AG04450 (cell line): ENCODE data around the gene TBR1. TPM values are rescaled to one million over a fixed set of nuclear protein-coding genes. Genes with fewer than 3 reads are reported as not detected.

Experiments
- CTCF ChIA-PET: fragments of 300-600, 350-600 bp; formaldehyde crosslinking; extraction: SDS; loops from one replicate; lab custom pipeline; 2022; ENCODE audit warnings: antibody characterized with exemption, inconsistent platforms; lab: Charles Lee
- POLR2A ChIA-PET: fragments of 350-600 bp; formaldehyde crosslinking; extraction: SDS; loops from one replicate; lab custom pipeline; 2021; ENCODE audit warnings: antibody characterized with exemption, inconsistent platforms; lab: Yijun Ruan, JAX
- DNase-seq: peaks from one replicate; pipeline ENCODE4 v3.0.0-alpha.2; 2011; ENCODE audit warnings: low read depth, low spot score
- H3K27ac ChIP-seq: one replicate; pipeline ENCODE4 v1.5.1; 2012; ENCODE audit warnings: low read depth, low read length, control low read depth
- H3K27me3 ChIP-seq: one replicate; pipeline ENCODE4 v1.6.0; 2012; ENCODE audit warnings: low read length; ENCODE audit not compliant: control insufficient read depth, insufficient read depth
- H3K4me3 ChIP-seq: 2 replicates; pipeline ENCODE4 v1.5.1; 2011; ENCODE audit warnings: mild to moderate bottlenecking, low read depth, low read length, control low read depth
- H3K9me3 ChIP-seq: 2 replicates; pipeline ENCODE4 v1.5.1; 2012; ENCODE audit warnings: low read length; ENCODE audit not compliant: control insufficient read depth, insufficient read depth
- polyA plus RNA-seq: library from polyadenylated mRNA; depleted of rRNA; stranded (reverse); fragments of >200 nt; gene quantifications from 2 replicates; pipeline ENCODE4 v1.2.3, GENCODE V29; 2011
- TF ChIP-seq, protein P1 (sequence below): IDR thresholded peaks from 2 replicates; pipeline ENCODE4 v1.5.1; 2011; ENCODE audit warnings: low read depth, low read length, control low read depth, inconsistent platforms

TBR1 gene
- polyA plus RNA-seq, 1 experiment: not detected

DNA sequence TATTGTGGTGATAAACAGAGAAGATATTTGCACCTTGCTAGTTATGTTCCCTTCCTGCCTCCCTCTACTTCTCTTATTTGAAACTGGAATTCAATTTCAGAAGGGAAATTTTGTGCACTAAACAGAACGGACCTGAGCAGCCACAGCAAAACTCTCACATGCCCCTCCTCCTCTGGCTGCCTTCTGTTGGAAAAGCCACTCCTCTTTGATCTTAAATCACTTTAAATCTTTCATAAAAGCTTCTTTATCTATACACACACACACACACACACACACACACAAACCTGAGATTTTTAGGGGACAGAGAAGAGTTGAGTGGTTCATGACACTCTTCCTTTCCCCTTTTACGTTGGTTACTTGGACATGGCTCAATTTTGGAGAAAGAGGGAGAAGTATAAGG lies 5.6 kb downstream of the TBR1 start:
- TF ChIP-seq, protein P1, sequence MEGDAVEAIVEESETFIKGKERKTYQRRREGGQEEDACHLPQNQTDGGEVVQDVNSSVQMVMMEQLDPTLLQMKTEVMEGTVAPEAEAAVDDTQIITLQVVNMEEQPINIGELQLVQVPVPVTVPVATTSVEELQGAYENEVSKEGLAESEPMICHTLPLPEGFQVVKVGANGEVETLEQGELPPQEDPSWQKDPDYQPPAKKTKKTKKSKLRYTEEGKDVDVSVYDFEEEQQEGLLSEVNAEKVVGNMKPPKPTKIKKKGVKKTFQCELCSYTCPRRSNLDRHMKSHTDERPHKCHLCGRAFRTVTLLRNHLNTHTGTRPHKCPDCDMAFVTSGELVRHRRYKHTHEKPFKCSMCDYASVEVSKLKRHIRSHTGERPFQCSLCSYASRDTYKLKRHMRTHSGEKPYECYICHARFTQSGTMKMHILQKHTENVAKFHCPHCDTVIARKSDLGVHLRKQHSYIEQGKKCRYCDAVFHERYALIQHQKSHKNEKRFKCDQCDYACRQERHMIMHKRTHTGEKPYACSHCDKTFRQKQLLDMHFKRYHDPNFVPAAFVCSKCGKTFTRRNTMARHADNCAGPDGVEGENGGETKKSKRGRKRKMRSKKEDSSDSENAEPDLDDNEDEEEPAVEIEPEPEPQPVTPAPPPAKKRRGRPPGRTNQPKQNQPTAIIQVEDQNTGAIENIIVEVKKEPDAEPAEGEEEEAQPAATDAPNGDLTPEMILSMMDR: no peak
- POLR2A ChIA-PET: no interaction called here
- peaks cover 12% of the 10 kb centered on the region; the same call in 1 of the 2 replicates for H3K9me3 ChIP-seq
- CTCF ChIA-PET: no interaction called here
- H3K27me3 ChIP-seq: peaks cover 96% of the 10 kb centered on the region
- H3K4me3 ChIP-seq: no peak overlapping the region
- no peak for DNase-seq
- H3K27ac ChIP-seq: no peak overlapping the region

- Histone ChIP-seq H3K27me3 (peaks cover 92% of the 10 kb centered on the region), H3K4me3 (no peak overlapping the region), H3K9me3 (peaks cover 10% of the 10 kb centered on the region; the same call in 1 of the 2 replicates), H3K27ac (no peak overlapping the region)
- POLR2A ChIA-PET: no interaction called here
- TF ChIP-seq, protein P1: no peak
- no peak for DNase-seq
- CTCF ChIA-PET: no interaction called here
Measured at GRCh38 chr2:161422816-161423403, 6.8 kb downstream of the TBR1 start.

DNA sequence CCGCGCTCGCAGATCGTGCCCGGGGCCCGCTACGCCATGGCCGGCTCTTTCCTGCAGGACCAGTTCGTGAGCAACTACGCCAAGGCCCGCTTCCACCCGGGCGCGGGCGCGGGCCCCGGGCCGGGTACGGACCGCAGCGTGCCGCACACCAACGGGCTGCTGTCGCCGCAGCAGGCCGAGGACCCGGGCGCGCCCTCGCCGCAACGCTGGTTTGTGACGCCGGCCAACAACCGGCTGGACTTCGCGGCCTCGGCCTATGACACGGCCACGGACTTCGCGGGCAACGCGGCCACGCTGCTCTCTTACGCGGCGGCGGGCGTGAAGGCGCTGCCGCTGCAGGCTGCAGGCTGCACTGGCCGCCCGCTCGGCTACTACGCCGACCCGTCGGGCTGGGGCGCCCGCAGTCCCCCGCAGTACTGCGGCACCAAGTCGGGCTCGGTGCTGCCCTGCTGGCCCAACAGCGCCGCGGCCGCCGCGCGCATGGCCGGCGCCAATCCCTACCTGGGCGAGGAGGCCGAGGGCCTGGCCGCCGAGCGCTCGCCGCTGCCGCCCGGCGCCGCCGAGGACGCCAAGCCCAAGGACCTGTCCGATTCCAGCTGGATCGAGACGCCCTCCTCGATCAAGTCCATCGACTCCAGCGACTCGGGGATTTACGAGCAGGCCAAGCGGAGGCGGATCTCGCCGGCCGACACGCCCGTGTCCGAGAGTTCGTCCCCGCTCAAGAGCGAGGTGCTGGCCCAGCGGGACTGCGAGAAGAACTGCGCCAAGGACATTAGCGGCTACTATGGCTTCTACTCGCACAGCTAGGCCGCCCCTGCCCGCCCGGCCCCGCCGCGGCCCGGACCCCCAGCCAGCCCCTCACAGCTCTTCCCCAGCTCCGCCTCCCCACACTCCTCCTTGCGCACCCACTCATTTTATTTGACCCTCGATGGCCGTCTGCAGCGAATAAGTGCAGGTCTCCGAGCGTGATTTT lies 7.6 kb downstream of the TBR1 start:
- H3K27me3 ChIP-seq: peaks cover 93% of the 10 kb centered on the region
- no peak overlapping the region for H3K27ac ChIP-seq
- peaks cover 15% of the 10 kb centered on the region; the same call in 1 of the 2 replicates for H3K9me3 ChIP-seq
- TF ChIP-seq, protein P1: no peak
- H3K4me3 ChIP-seq: peak overlapping the region; percentile 17; the same call in 1 of the 2 replicates
- DNase-seq: no peak
- POLR2A ChIA-PET: no interaction called here
- CTCF ChIA-PET: no interaction called here

DNA sequence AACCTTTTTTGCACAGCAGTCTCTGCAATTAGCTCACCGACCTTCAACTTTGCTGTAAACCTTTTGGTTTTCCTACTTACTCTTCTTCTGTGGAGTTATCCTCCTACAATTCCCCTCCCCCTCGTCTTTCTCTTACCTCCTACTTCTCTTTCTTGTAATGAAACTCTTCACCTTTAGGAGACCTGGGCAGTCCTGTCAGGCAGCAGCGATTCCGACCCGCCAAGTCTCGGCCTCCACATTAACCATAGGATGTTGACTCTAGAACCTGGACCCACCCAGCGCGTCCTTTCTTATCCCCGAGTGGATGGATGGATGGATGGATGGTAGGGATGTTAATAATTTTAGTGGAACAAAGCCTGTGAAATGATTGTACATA lies 8.3 kb downstream of the TBR1 start:
- ChIA-PET POLR2A (no interaction called here), CTCF (no interaction called here)
- H3K27me3 ChIP-seq: peaks cover 91% of the 10 kb centered on the region
- TF ChIP-seq, protein P1: no peak
- no peak for DNase-seq
- H3K9me3 ChIP-seq: peaks cover 15% of the 10 kb centered on the region; the same call in 1 of the 2 replicates
- H3K4me3 ChIP-seq: no peak overlapping the region
- no peak overlapping the region for H3K27ac ChIP-seq
